Calu3 (cell line): Measurements from ENCODE around the gene FARP1. TPM values are rescaled to one million over a fixed set of nuclear protein-coding genes. Genes with fewer than 3 reads are reported as not detected.

Source experiments
- BruUV-seq: library from RNA; stranded (reverse); fragments of 400-500 nt; replicated peaks from 2 replicates; lab custom pipeline; 2021; lab: Mats Ljungman, UMichigan
- CTCF ChIA-PET: fragments of 300-600 bp; sonication (Branson Sonifier 250); formaldehyde crosslinking; loops from one replicate; lab custom pipeline; 2022; ENCODE audit warnings: antibody characterized with exemption; lab: Charles Lee
- DNase-seq: peaks from one replicate; pipeline ENCODE4 v3.0.0; 2022
- H3K27ac Mint-ChIP-seq: one replicate; pipeline ENCODE4 v1.8.0; 2022; ENCODE audit warnings: mixed read lengths; ENCODE audit not compliant: unreplicated experiment
- H3K27me3 Mint-ChIP-seq: one replicate; pipeline ENCODE4 v1.8.0; 2022; ENCODE audit warnings: mixed read lengths; ENCODE audit not compliant: unreplicated experiment
- H3K36me3 Mint-ChIP-seq: one replicate; pipeline ENCODE4 v1.8.0; 2022; ENCODE audit warnings: mild to moderate bottlenecking, moderate library complexity, mixed read lengths; ENCODE audit not compliant: insufficient read depth, unreplicated experiment
- H3K4me1 Mint-ChIP-seq: one replicate; pipeline ENCODE4 v1.8.0; 2022; ENCODE audit warnings: mild to moderate bottlenecking, low read depth, mixed read lengths; ENCODE audit not compliant: unreplicated experiment
- H3K4me3 Mint-ChIP-seq: one replicate; pipeline ENCODE4 v1.8.0; 2022; ENCODE audit warnings: mild to moderate bottlenecking, low read depth, moderate library complexity, mixed read lengths; ENCODE audit not compliant: unreplicated experiment
- H3K9me3 Mint-ChIP-seq: one replicate; pipeline ENCODE4 v1.8.0; 2022; ENCODE audit warnings: low read depth, mixed read lengths; ENCODE audit not compliant: unreplicated experiment
- intact Hi-C: fragments of 100-400 bp; cut with micrococcal nuclease; formaldehyde crosslinking; loops from one replicate; pipeline ENCODE4 v1.10.0; 2022; ENCODE audit not compliant: unreplicated experiment
- total RNA-seq: library from RNA; stranded (reverse); gene quantifications from 2 replicates; pipeline ENCODE4 v1.2.3, GENCODE V29; 2022
- TF ChIP-seq, protein P1 (sequence below): fragments of 200-600 bp; IDR thresholded peaks from one replicate; pipeline ENCODE4 v1.8.0; 2022; ENCODE audit warnings: antibody characterized with exemption; ENCODE audit not compliant: unreplicated experiment

The FARP1 gene
- total RNA-seq, 1 experiment from 2014 or later: 47.0 TPM

DNA sequence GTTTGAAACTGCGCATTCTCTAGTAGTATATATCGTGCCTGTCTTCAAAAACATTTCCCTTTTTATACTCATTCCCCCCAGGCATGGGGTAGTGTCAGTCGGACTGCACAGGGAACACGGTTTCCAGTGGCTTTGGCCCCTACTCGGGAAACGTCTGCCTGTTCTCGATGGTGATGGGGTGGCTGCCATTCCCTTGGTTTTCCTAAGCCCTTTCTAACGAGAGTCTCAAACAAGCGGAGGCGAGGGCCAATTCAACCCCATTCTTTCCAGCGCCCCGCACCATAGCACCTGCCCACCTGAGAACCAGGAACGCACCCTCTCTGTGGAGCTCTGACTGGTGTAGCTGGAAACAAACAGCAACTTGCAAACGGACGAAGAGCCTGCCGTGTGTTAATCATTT, 306.4 kb downstream of the FARP1 start:
- Mint-ChIP-seq H3K4me1 (peaks cover 7% of the 10 kb centered on the region), H3K36me3 (peaks cover 38% of the 10 kb centered on the region)
- no TSS peak for BruUV-seq

DNA sequence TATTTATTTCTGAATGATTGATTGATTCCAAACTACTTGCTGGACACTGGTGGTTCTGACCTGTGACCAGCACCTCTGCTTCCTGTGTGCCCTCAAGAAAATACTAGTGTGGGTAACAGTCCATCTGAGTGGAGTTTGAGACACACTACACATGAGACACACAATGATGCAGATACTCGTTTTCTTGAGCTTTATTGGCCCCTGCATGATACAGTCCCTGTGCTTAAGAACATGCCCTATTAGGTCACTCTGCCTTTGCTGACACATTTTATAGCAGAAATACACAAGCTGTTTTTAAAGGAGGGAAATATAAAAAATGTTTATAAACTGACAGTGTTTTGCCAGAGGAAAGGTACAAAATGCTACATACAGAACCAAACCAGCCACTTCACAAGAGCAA, 307.1 kb downstream of the FARP1 start:
- H3K4me3 Mint-ChIP-seq: no peak overlapping the region
- intact Hi-C loops: no loop called here
- H3K4me1 Mint-ChIP-seq: peaks cover 7% of the 10 kb centered on the region
- H3K36me3 Mint-ChIP-seq: peaks cover 34% of the 10 kb centered on the region
- CTCF ChIA-PET: no interaction called here
- TF ChIP-seq, protein P1, sequence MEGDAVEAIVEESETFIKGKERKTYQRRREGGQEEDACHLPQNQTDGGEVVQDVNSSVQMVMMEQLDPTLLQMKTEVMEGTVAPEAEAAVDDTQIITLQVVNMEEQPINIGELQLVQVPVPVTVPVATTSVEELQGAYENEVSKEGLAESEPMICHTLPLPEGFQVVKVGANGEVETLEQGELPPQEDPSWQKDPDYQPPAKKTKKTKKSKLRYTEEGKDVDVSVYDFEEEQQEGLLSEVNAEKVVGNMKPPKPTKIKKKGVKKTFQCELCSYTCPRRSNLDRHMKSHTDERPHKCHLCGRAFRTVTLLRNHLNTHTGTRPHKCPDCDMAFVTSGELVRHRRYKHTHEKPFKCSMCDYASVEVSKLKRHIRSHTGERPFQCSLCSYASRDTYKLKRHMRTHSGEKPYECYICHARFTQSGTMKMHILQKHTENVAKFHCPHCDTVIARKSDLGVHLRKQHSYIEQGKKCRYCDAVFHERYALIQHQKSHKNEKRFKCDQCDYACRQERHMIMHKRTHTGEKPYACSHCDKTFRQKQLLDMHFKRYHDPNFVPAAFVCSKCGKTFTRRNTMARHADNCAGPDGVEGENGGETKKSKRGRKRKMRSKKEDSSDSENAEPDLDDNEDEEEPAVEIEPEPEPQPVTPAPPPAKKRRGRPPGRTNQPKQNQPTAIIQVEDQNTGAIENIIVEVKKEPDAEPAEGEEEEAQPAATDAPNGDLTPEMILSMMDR: no peak
- H3K9me3 Mint-ChIP-seq: no peaks in the 10 kb centered on the region
- H3K27me3 Mint-ChIP-seq: no peaks in the 10 kb centered on the region
- no peak for DNase-seq
- BruUV-seq: no TSS peak
- H3K27ac Mint-ChIP-seq: no peak overlapping the region

More for the DNA sequence above, 306.4 kb downstream of the FARP1 start:
- H3K9me3 Mint-ChIP-seq: no peaks in the 10 kb centered on the region
- no peaks in the 10 kb centered on the region for H3K27me3 Mint-ChIP-seq
- TF ChIP-seq, protein P1: no peak
- no peak overlapping the region for H3K27ac Mint-ChIP-seq
- CTCF ChIA-PET: no interaction called here
- no peak overlapping the region for H3K4me3 Mint-ChIP-seq
- intact Hi-C loops: loop anchor here (5.0 kb wide), 1 partner anchor 223 kb away; no protein-coding TSS in a partner anchor
- DNase-seq: no peak

DNA sequence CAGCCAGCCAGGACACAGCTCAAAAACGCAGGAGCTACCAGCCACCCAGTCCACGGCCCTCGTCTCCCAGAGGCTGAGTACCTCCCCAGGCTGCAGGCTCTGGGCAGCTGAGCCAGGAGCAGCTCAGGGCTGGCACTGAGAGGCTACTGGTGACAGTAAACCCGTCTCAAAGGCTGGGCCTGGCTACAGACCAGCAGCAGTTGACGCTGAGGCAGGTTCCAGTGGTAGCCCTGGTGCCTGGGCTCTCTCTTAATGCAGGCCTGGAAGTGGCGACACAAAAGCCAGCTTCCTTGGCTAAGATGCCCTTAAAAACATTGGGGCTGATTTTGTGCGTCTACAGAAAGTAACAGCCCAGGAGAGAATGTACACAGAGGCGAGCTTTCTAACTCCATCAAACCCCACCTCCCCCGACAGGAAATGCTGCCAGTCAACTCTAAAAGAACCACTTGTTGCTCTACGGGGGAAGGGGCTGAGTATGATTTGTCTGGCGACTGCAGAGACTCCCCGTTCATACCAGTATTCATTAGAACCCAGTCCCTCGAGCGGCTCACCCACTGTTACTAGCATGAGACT, 307.7 kb downstream of the FARP1 start:
- intact Hi-C loops: no loop called here
- H3K9me3 Mint-ChIP-seq: no peaks in the 10 kb centered on the region
- no peak for DNase-seq
- H3K27ac Mint-ChIP-seq: no peak overlapping the region
- peaks cover 7% of the 10 kb centered on the region for H3K4me1 Mint-ChIP-seq
- peaks cover 32% of the 10 kb centered on the region for H3K36me3 Mint-ChIP-seq
- TF ChIP-seq, protein P1: no peak
- no peaks in the 10 kb centered on the region for H3K27me3 Mint-ChIP-seq
- CTCF ChIA-PET: no interaction called here
- H3K4me3 Mint-ChIP-seq: no peak overlapping the region
- BruUV-seq: no TSS peak

DNA sequence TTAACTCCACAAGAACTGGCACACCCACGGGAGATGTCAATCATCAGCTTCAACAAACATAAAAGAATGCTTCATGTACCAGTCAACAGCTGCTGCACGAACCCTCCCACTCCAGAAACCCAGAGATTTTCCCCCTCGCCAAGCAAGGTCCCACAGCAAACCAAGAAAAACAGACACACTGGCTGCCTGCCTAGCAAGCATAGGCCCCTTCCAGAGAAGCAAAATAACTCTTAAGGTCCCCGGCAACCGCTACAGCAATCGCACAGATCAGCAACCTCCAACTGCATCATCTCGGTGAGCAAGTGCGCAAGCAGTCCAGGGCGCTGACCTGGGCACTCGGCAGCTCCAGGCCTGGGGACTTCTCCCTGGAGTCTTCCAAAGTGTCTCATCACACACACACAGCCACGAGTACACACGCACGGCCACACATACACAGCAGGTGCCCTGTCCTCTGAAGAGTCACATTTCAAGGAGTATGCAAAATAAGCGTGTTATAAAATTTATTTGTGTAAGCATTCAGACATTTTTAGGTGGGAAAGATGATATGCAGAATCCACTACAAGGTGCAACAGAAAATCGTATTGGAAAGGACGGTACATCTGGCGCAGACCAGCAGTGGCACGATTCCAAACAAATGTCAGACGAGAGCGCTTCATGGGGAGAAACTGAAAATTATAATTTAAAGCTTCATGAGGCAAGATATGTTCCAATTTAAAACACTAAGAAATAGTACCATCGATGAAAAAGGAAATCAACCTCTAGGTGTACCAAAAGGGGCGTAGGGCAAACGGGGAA, 309.0 kb downstream of the FARP1 start:
- H3K4me3 Mint-ChIP-seq: no peak overlapping the region
- no peaks in the 10 kb centered on the region for H3K27me3 Mint-ChIP-seq
- TF ChIP-seq, protein P1: no peak
- CTCF ChIA-PET: no interaction called here
- intact Hi-C loops: no loop called here
- no peak for DNase-seq
- peaks cover 27% of the 10 kb centered on the region for H3K36me3 Mint-ChIP-seq
- BruUV-seq: no TSS peak
- peaks cover 7% of the 10 kb centered on the region for H3K4me1 Mint-ChIP-seq
- H3K9me3 Mint-ChIP-seq: no peaks in the 10 kb centered on the region
- peak overlapping the region; percentile 39 for H3K27ac Mint-ChIP-seq
